ENCODE results near the gene NXPE3. TPM values are rescaled to one million over a fixed set of nuclear protein-coding genes. Genes with fewer than 3 reads are reported as not detected.
A peak's percentile ranks its signal among the peaks of the same experiment; 100 is the strongest.

Gene NXPE3
- total and polyA plus RNA-seq, 2 of the 8 experiments (the other 6 are each of a cell fraction or from before 2014, with no cell fraction given): 10.9 to 22.7 TPM

DNA sequence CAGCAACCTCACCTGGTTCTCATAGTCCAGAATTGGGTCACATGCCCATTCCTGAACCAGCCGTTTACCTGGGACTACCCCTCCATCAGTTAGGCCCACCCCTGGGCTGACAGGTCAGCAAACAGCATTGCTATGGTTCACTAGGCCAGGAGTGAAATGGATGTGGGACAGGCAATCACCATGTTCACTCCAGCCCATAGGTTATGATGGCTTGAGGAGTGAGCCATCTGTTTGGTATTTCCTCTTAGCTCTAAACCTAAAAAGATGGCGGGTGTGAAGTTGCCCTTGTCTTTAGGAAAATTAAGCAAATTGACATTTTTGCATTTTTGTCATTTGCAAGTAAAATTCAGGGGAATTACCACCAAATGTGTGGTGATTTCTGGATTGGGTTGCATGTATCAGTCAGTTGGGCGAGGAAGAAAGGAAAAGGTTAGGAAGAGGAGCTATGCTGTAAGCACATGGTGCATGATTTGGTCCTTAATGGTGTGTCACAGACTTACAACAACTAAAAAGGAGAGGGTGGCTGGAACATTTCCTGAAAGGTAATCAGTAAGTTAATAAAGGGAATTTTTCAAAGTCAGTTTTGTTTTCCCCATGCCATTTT is 17.2 kb downstream of the NXPE3 start:
- Histone ChIP-seq H2BK120ac (replicated peaks; ENCODE audit: low read depth, low read length) (no peak overlapping the region), H4K20me1 (replicated peaks in 1 of 2; ENCODE audit: control insufficient read depth in 1 of 2, insufficient read depth in 2 of 2, low read length in 2 of 2) (no peaks in the 10 kb centered on the region), H3K27me3 (replicated peaks in 1 of 4; ENCODE audit: control insufficient read depth in 3 of 4, extremely low read depth in 1 of 4, insufficient read depth in 3 of 4, low read length in 3 of 4) (no peaks in the 10 kb centered on the region), H2BK15ac (ENCODE audit: low read length) (no peak overlapping the region), H3K9ac (replicated peaks in 1 of 4; ENCODE audit: extremely low read depth in 1 of 4, low read depth in 3 of 4, low read length in 3 of 4) (no peak overlapping the region), H3K79me1 (ENCODE audit: low read depth, low read length) (no peaks in the 10 kb centered on the region; the same call in 1 of the 2 replicates), H2BK20ac (ENCODE audit: low read length) (no peak overlapping the region), H2BK5ac (ENCODE audit: low read depth, low read length) (0 out of 2 replicates have a peak overlapping the region, but pooled peaks have one; percentile 22), H4K91ac (replicated peaks; ENCODE audit: insufficient read length, low read length) (no peak overlapping the region), H3K23ac (ENCODE audit: insufficient read length) (no peak overlapping the region), H2BK12ac (ENCODE audit: low read depth, low read length) (no peak overlapping the region), H3K27ac (ENCODE audit: low read depth, low read length) (no peak overlapping the region), H2AK5ac (ENCODE audit: low read depth, low read length) (no peak overlapping the region), H3K4me3 (ENCODE audit: extremely low read depth in 1 of 4, insufficient read depth in 2 of 4, low read depth in 3 of 4, low read length in 4 of 4) (no peak overlapping the region), H3K36me3 (ENCODE audit: control insufficient read depth in 2 of 4, insufficient read depth in 4 of 4, low read length in 3 of 4) (peaks cover 0 to 7% (median under 1%) of the 10 kb centered on the region in 4 experiments; a peak in 3 of 8 replicates), H3K23me2 (ENCODE audit: low read depth, low read length) (no peaks in the 10 kb centered on the region), H3K79me2 (ENCODE audit: control insufficient read depth in 1 of 2, insufficient read depth in 2 of 2, low read length in 2 of 2) (peaks cover 0 to 7% of the 10 kb centered on the region in 2 experiments; a peak in 2 of 4 replicates), H3K4me2 (ENCODE audit: insufficient read depth in 1 of 2, low read depth in 2 of 2, low read length in 2 of 2) (no peak overlapping the region), H3K56ac (replicated peaks; ENCODE audit: insufficient read length, low read depth, low read length) (no peak overlapping the region), H2AFZ (ENCODE audit: low read length) (no peak overlapping the region), H4K8ac (ENCODE audit: extremely low read depth, insufficient read depth, low read length) (no peak overlapping the region), H3K18ac (ENCODE audit: extremely low read depth, low read length) (no peak overlapping the region), H4K5ac (ENCODE audit: insufficient read length, low read depth, low read length) (no peak overlapping the region), H3K9me3 (ENCODE audit: insufficient read depth in 2 of 2, low read depth in 1 of 2, low read length in 1 of 2) (no peaks in the 10 kb centered on the region), H3K4ac (replicated peaks; ENCODE audit: insufficient read length, low read depth, low read length) (no peak overlapping the region), H3K14ac (ENCODE audit: insufficient read length) (no peak overlapping the region), H3K4me1 (replicated peaks in 1 of 4; ENCODE audit: control insufficient read depth in 3 of 4, insufficient read depth in 4 of 4, low read length in 3 of 4) (no peaks in the 10 kb centered on the region)
- ChIA-PET POLR2A (ENCODE audit: partially characterized antibody) (no interaction called here), CTCF (ENCODE audit: partially characterized antibody) (interaction anchor here (1.0 to 1.6 kb wide), 3 partner anchors 9 to 121 kb away, joined by 3 to 4 read pairs (median 3); no protein-coding TSS in a partner anchor)
- FAIRE-seq (no peak), DNase-seq (ENCODE audit: low read depth in 1 of 2, low spot score in 2 of 2) (no peak)
- WGBS, 2 experiments (ENCODE audit: extremely low coverage in 1 of 2, insufficient coverage in 1 of 2, insufficient read length in 1 of 2, insufficient replicate concordance in 2 of 2, low coverage in 1 of 2, low lambda C conversion rate in 2 of 2, missing lambda C conversion rate in 1 of 2): 84% methylated on average over 3 of the region's 3 CpGs; no CpG with 5 or more reads in 1 of the 2 experiments
- TF ChIP-seq SRF (IDR thresholded peaks at IDR 0.05; ENCODE audit: low read depth, low read length) (no peak), EZH2 (IDR thresholded peaks at IDR 0.05; ENCODE audit: low read depth, low read length, severe bottlenecking) (no peak), SUZ12 (IDR thresholded peaks at IDR 0.05; ENCODE audit: low read length) (no peak), KDM5A (IDR thresholded peaks at IDR 0.05; ENCODE audit: low read length) (no peak), SIX5 (IDR thresholded peaks at IDR 0.05; ENCODE audit: low read depth, low read length) (no peak), CHD1 (IDR thresholded peaks at IDR 0.05; ENCODE audit: low read depth, low read length) (no peak), TAF1 (IDR thresholded peaks at IDR 0.05; ENCODE audit: low read depth, low read length) (no peak), GTF2F1 (IDR thresholded peaks at IDR 0.05; ENCODE audit: borderline replicate concordance, low read depth, low read length) (no peak), BRCA1 (IDR thresholded peaks at IDR 0.05; ENCODE audit: low read depth, low read length) (no peak), MAFK (IDR thresholded peaks at IDR 0.05; ENCODE audit: low read depth, low read length) (no peak), POLR2AphosphoS5 (IDR thresholded peaks at IDR 0.05; ENCODE audit: low read depth, low read length) (no peak), POU5F1 (IDR thresholded peaks at IDR 0.05; ENCODE audit: low read depth, low read length) (no peak), CHD2 (IDR thresholded peaks at IDR 0.05; ENCODE audit: low read length) (no peak)
- TF ChIP-seq, protein P1, sequence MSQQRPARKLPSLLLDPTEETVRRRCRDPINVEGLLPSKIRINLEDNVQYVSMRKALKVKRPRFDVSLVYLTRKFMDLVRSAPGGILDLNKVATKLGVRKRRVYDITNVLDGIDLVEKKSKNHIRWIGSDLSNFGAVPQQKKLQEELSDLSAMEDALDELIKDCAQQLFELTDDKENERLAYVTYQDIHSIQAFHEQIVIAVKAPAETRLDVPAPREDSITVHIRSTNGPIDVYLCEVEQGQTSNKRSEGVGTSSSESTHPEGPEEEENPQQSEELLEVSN (IDR thresholded peaks at IDR 0.05): no peak
